ENCODE results near the gene GPATCH8. TPM values are rescaled to one million over a fixed set of nuclear protein-coding genes. Genes with fewer than 3 reads are reported as not detected.

GPATCH8 gene
- polyA plus RNA-seq, 1 of the 3 experiments (the other 2 are of a cell fraction): 12.7 TPM

GRCh38 chr17:44546671-44547606 lies 43.7 kb upstream of the GPATCH8 start:
- H3K9ac ChIP-seq: peak overlapping the region; percentile 47
- peak overlapping the region; percentile 50; the same call in 1 of the 2 replicates for H2AFZ ChIP-seq (ENCODE audit: low read depth)
- no peaks in the 10 kb centered on the region for H3K79me2 ChIP-seq (ENCODE audit: insufficient read depth)
- H3K27ac ChIP-seq (ENCODE audit: low read depth in 2 of 2, low read length in 1 of 2): peak overlapping the region; percentile 56 to 81; a peak in 3 of 4 replicates
- H3K36me3 ChIP-seq (replicated peaks in 1 of 2; ENCODE audit: control insufficient read depth in 1 of 2, insufficient read depth in 2 of 2, low read length in 1 of 2): no peaks in the 10 kb centered on the region
- DNase-seq: no peak
- peaks cover 36% of the 10 kb centered on the region for H3F3A ChIP-seq (replicated peaks; ENCODE audit: insufficient read depth)
- ChIA-PET POLR2A (no interaction called here), CTCF (interaction anchor here (0.5 to 4.3 kb wide), 5 partner anchors 10 to 1142 kb away, joined by 3 to 43 read pairs (median 5); partner anchors contain the start of gene FZD2)
- H3K9me3 ChIP-seq: no peaks in the 10 kb centered on the region
- WGBS (ENCODE audit: low lambda C conversion rate): 25% methylated on average over 4 of the region's 4 CpGs
- no peak overlapping the region for H3K4me3 ChIP-seq (ENCODE audit: low read depth in 2 of 2, low read length in 1 of 2)
- H3K4me1 ChIP-seq (ENCODE audit: control insufficient read depth in 1 of 2, insufficient read depth in 2 of 2, low read depth in 1 of 2, low read length in 1 of 2): peaks cover 3 to 59% of the 10 kb centered on the region in 2 experiments; a peak in 3 of 4 replicates
- H4K20me1 ChIP-seq (ENCODE audit: insufficient read depth): no peaks in the 10 kb centered on the region
- H3K4me2 ChIP-seq: peak overlapping the region; percentile 68
- no peaks in the 10 kb centered on the region for H3K27me3 ChIP-seq (ENCODE audit: insufficient read depth)
- H3K9me2 ChIP-seq: no peaks in the 10 kb centered on the region
- TF ChIP-seq YY1 (IDR thresholded peaks at IDR 0.05; ENCODE audit: low read depth): peak; percentile 37; the same call in 1 of the 2 replicates
- TF ChIP-seq FOSL2 (IDR thresholded peaks at IDR 0.05; ENCODE audit: borderline replicate concordance, low read depth): peak; percentile 88
- TF ChIP-seq ZBTB33 (IDR thresholded peaks at IDR 0.05; ENCODE audit: borderline replicate concordance, low read depth): no peak
- TF ChIP-seq TEAD4 (IDR thresholded peaks at IDR 0.05; ENCODE audit: borderline replicate concordance, insufficient read depth): 0 out of 2 replicates have a peak, but pooled peaks have one; percentile 16
- TF ChIP-seq RCOR1 (IDR thresholded peaks at IDR 0.05; ENCODE audit: low read length): no peak
- TF ChIP-seq FOXM1 (IDR thresholded peaks at IDR 0.05; ENCODE audit: low read depth): no peak
- TF ChIP-seq USF2 (IDR thresholded peaks at IDR 0.05; ENCODE audit: borderline replicate concordance, low read depth, low read length): no peak
- no peak for TF ChIP-seq FOXJ3 (CRISPR knock-in tag; IDR thresholded peaks at IDR 0.05)
- no peak for TF ChIP-seq RAD21 (IDR thresholded peaks at IDR 0.05; ENCODE audit: low read length)
- TF ChIP-seq MXI1 (IDR thresholded peaks at IDR 0.05; ENCODE audit: low read depth, low read length): no peak
- no peak for TF ChIP-seq MEF2A (IDR thresholded peaks at IDR 0.05; ENCODE audit: borderline replicate concordance, low read depth)
- TF ChIP-seq EP300 (IDR thresholded peaks at IDR 0.05; ENCODE audit: borderline replicate concordance in 1 of 2, low read depth in 1 of 2, low read length in 1 of 2): peak in 1 of 2 experiments; percentile 19; a peak in 1 of 4 replicates
- TF ChIP-seq GABPA (IDR thresholded peaks at IDR 0.05; ENCODE audit: low read depth): no peak
- no peak for TF ChIP-seq SMC3 (IDR thresholded peaks at IDR 0.05; ENCODE audit: low read depth, low read length)
- peak; percentile 70 for TF ChIP-seq PBX3 (IDR thresholded peaks at IDR 0.05)
- TF ChIP-seq RXRA (IDR thresholded peaks at IDR 0.05; ENCODE audit: borderline replicate concordance, low read depth): no peak
- no peak for TF ChIP-seq POLR2AphosphoS5 (IDR thresholded peaks at IDR 0.05; ENCODE audit: low read depth, low read length)
- TF ChIP-seq REST (IDR thresholded peaks at IDR 0.05; ENCODE audit: low read depth, low read length): no peak
- no peak for TF ChIP-seq NFIC (IDR thresholded peaks at IDR 0.05; ENCODE audit: borderline replicate concordance)
- TF ChIP-seq USF1 (IDR thresholded peaks at IDR 0.05; ENCODE audit: borderline replicate concordance, low read depth): peak; percentile 62
- TF ChIP-seq JUND (IDR thresholded peaks at IDR 0.05): peak; percentile 79
- TF ChIP-seq CHD2 (IDR thresholded peaks at IDR 0.05; ENCODE audit: low read length, partially characterized antibody): no peak
- 0 out of 2 replicates have a peak, but pooled peaks have one; percentile 30 for TF ChIP-seq MAX (IDR thresholded peaks at IDR 0.05; ENCODE audit: low read depth)
